Osteoblast (primary cell): ENCODE results near the gene OR8K5. TPM values are rescaled to one million over a fixed set of nuclear protein-coding genes. Genes with fewer than 3 reads are reported as not detected.

Experiments used
- DNase-seq: peaks from one replicate; pipeline ENCODE4 v3.0.0; 2011; ENCODE audit warnings: low spot score, mixed read lengths; ENCODE audit not compliant: insufficient read length; ENCODE audit errors: missing footprints
- H2AFZ ChIP-seq: 2 replicates; pipeline ENCODE4 v1.6.0; 2011; ENCODE audit warnings: mild to moderate bottlenecking, low read length
- H3K27ac ChIP-seq: 2 replicates; pipeline ENCODE4 v1.5.1; 2011; ENCODE audit warnings: mild to moderate bottlenecking, low read depth, low read length, moderate library complexity
- H3K27me3 ChIP-seq: 2 replicates; pipeline ENCODE4 v1.6.0; 2012; ENCODE audit warnings: mild to moderate bottlenecking, control low read depth, inconsistent platforms, low read length, moderate library complexity; ENCODE audit not compliant: insufficient read depth
- H3K36me3 ChIP-seq: 2 replicates; pipeline ENCODE4 v1.5.1; 2011; ENCODE audit warnings: mild to moderate bottlenecking, low read length, control low read depth, moderate library complexity; ENCODE audit not compliant: insufficient read depth
- H3K4me1 ChIP-seq: 2 replicates; pipeline ENCODE4 v1.5.1; 2011; ENCODE audit warnings: mild to moderate bottlenecking, low read length, control low read depth, moderate library complexity; ENCODE audit not compliant: insufficient read depth
- H3K4me2 ChIP-seq: 2 replicates; pipeline ENCODE4 v1.6.0; 2011; ENCODE audit warnings: mild to moderate bottlenecking, low read length; ENCODE audit not compliant: insufficient read depth
- H3K4me3 ChIP-seq: fragments of 200-600 bp; sonication (generic); 3 replicates; pipeline ENCODE4 v1.5.1; 2012; ENCODE audit warnings: mild to moderate bottlenecking, low read length, inconsistent platforms; ENCODE audit not compliant: insufficient read depth
- H3K79me2 ChIP-seq: 2 replicates; pipeline ENCODE4 v1.6.0; 2012; ENCODE audit warnings: mild to moderate bottlenecking, low read length, control low read depth, inconsistent platforms; ENCODE audit not compliant: insufficient read depth
- H3K9me3 ChIP-seq: 2 replicates; pipeline ENCODE4 v1.5.1; 2011; ENCODE audit warnings: low read depth, low read length, control low read depth
- H4K20me1 ChIP-seq: 2 replicates; pipeline ENCODE4 v1.6.0; 2012; ENCODE audit warnings: mild to moderate bottlenecking, low read length, control low read depth; ENCODE audit not compliant: insufficient read depth
- CTCF ChIP-seq: IDR thresholded peaks from 2 replicates; pipeline ENCODE4 v1.5.1; 2011; ENCODE audit warnings: mild to moderate bottlenecking, low read depth, low read length, moderate library complexity; ENCODE audit errors: extremely low read depth
- total RNA-seq: library from RNA; depleted of rRNA; stranded (reverse); fragments of >200 nt; gene quantifications from 2 replicates; pipeline ENCODE4 v1.2.3, GENCODE V29; 2012

Gene OR8K5
- total RNA-seq, 1 donor: not detected

GRCh38 chr11:56122073-56122472 is 38.0 kb downstream of the OR8K5 start, which contains the start of gene OR8H3:
TSS of gene OR8H3 (plus strand) at chr11:56122373. CDS start at chr11:56122373, 0 bp downstream.
- no peak within 1 kb of the TSS for H3K4me3 ChIP-seq
- H3K36me3 ChIP-seq: no peaks in the 10 kb centered on the region
- H3K4me1 ChIP-seq: no peaks in the 10 kb centered on the region
- no peak for TF ChIP-seq CTCF
- H3K4me2 ChIP-seq: no peak within 1 kb of the TSS
- no peak within 1 kb of the TSS for H2AFZ ChIP-seq
- no peaks in the 10 kb centered on the region for H3K27me3 ChIP-seq
- no peak for DNase-seq
- H3K9me3 ChIP-seq: no peaks in the 10 kb centered on the region
- no peaks in the 10 kb centered on the region for H3K79me2 ChIP-seq
- H3K27ac ChIP-seq: no peak within 1 kb of the TSS
- H4K20me1 ChIP-seq: no peaks in the 10 kb centered on the region

Other genes starting within 250 kb of the OR8K5 start
- gene OR5W2, start 245.7 kb downstream of the OR8K5 start, total RNA-seq: not detected in 2 replicates
- not detected in 2 replicates for gene OR5I1, start 223.9 kb downstream of the OR8K5 start, total RNA-seq
- gene OR10AG1, start 190.4 kb downstream of the OR8K5 start, total RNA-seq: not detected in 2 replicates
- not detected in 2 replicates for gene OR5F1, start 165.7 kb downstream of the OR8K5 start, total RNA-seq
- not detected in 2 replicates for gene OR5AS1, start 132.7 kb downstream of the OR8K5 start, total RNA-seq
- not detected in 2 replicates for gene OR8I2, start 67.0 kb downstream of the OR8K5 start, total RNA-seq
- not detected in 2 replicates for gene OR8H2, start 56.6 kb downstream of the OR8K5 start, total RNA-seq
- not detected in 2 replicates for gene OR8H3, start 37.9 kb downstream of the OR8K5 start, total RNA-seq
- gene OR8J3, start 20.1 kb downstream of the OR8K5 start, total RNA-seq: not detected in 2 replicates
- not detected in 2 replicates for gene OR5J2, start 16.3 kb upstream of the OR8K5 start, total RNA-seq
- not detected in 2 replicates for gene OR5T2, start 73.9 kb upstream of the OR8K5 start, total RNA-seq
- gene OR5T3, start 91.9 kb upstream of the OR8K5 start, total RNA-seq: not detected in 2 replicates
- gene OR5T1, start 113.8 kb upstream of the OR8K5 start, total RNA-seq: not detected in 2 replicates
- gene OR8H1, start 131.9 kb upstream of the OR8K5 start, total RNA-seq: not detected in 2 replicates
- gene OR8K3, start 154.8 kb upstream of the OR8K5 start, total RNA-seq: not detected in 2 replicates
- gene OR8K1, start 185.7 kb upstream of the OR8K5 start, total RNA-seq: not detected in 2 replicates
- not detected in 2 replicates for gene OR8J1, start 194.0 kb upstream of the OR8K5 start, total RNA-seq
- gene OR8U1, start 215.3 kb upstream of the OR8K5 start, total RNA-seq: not detected in 2 replicates